Stimulated activated CD4-positive, alpha-beta T cell treated with anti-CD3 and anti-CD28 coated beads, Interleukin-2, amount 100 ng/mL, for 4 hours (primary cell): ENCODE results near the gene SFPQ.
"Not testable (repeated sequence)": the region's sequence is repeated elsewhere in the genome, so short reads cannot be mapped to it uniquely, and the experiment has no call there.

ENCODE experiments used
- DNase-seq: peaks from one replicate; pipeline ENCODE4 v3.0.0-alpha.2; 2020; ENCODE audit warnings: low read depth

The SFPQ gene

DNA sequence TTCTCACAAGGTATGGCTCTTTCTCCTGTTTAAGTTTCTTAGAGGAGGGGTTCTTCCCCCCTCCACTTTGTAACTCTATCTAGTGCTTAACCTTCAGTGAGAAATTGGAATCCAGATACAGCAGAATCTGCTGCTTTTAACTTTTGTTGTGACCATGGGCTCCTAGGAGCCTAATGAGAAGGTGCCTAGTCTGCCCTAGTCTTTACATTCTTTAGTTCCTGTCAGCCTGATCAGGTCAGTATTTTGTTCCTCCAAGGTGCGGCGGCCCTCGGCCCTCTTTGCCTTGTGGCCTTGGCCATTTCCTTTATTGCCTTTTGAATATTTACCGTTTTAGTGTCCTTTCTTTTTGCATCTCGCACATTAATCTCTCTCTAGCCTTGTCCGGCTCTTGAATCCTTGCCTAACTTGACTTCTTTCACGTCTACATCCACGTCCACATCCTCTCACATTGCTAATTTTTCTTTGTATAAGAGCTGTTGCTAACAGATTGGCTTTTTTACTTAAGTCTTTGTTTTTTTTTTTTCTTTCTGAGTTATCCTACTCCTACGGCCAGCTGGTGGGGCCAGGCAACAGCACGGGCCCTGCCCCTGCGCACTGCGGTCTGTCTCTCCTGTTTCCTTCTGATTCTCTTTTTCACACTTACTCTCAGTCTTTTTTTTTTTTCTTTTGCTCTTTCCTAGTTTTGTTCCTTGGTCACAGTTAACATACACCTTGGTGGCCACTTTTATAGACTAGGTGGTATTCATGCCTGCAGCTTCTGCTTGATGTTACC, 49.0 kb downstream of the SFPQ start:
- no peak for DNase-seq

DNA sequence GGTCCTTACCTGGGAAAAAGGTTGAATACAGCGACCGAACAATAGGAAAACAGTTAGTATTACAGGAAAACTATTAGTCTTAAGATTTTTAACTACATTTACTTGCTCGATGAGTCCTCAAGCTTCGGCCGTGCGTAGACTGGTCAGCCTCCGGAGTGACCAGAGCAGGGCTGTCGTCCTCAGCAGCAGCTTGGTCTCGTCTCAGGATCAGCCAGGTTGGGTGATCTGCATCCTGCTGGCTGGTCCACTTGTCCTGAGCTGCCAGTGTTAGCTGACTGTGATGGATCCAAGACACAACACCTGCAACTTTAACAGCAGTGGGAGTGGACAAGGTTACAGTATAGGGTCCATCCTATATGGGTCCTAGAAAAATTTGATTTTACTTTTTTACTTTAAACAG, 50.2 kb downstream of the SFPQ start:
- DNase-seq = not testable (repeated sequence)

DNA sequence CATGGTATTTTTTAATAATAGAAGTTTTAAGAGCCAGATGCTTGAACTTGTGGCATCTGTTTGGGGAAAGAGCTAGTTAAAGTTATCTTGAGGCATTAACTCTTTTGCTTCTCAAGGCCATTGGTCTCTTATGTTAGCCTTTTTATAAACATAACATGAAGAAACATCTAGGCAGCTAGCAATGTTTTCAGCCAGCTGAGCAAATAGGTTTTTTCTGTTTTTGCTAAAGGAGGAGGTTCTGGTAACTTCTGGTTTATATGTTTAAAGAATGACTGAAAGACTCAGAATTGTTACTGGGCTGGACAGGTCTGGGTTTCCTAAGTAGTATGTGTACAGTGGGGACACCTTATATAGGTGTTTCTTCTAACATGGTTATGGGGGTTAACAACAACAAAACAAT, 50.7 kb downstream of the SFPQ start:
- DNase-seq = not testable (repeated sequence)

GRCh38 chr1:35137590-35137989, 55.4 kb downstream of the SFPQ start:
- DNase-seq = not testable (repeated sequence)

- DNase-seq = no peak
These were observed 56.2 kb downstream of the SFPQ start for GRCh38 chr1:35136780-35137179.
